OCI-LY1 (cell line): ENCODE data around the gene RNF227.

ENCODE experiments used
- EZH2 ChIP-seq: fragments of 200-600 bp; sonication (generic), shearing (Covaris generic); IDR thresholded peaks from 2 replicates; pipeline ENCODE4 v1.8.0; 2017; ENCODE audit warnings: borderline replicate concordance, mixed run types, mild to moderate bottlenecking, antibody characterized with exemption, low read length, moderate library complexity, mixed read lengths
- TF ChIP-seq, protein P1 (sequence below): fragments of 200-600 bp; sonication (generic), shearing (Covaris generic); IDR thresholded peaks from 2 replicates; pipeline ENCODE4 v1.5.1; 2017; ENCODE audit warnings: mild to moderate bottlenecking, antibody characterized with exemption, low read length, moderate library complexity, mixed read lengths

DNA sequence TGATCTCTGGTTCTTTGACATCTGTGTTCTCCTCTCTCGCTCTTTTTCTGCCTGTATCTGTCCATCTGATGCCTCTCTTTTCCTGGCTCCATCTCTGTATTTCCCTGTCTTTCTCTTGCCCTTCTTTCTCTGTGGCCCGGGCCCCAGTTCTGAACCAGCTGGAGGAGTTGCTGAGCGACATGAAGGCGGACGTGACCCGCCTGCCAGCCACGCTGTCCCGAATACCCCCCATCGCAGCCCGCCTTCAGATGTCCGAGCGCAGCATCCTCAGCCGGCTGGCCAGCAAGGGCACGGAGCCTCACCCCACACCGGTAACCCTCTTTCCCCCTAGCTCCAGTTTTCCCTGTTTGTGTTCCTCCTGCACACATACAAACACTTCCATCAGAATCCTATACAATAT is 5.8 kb downstream of the RNF227 start:
- TF ChIP-seq, protein P1, sequence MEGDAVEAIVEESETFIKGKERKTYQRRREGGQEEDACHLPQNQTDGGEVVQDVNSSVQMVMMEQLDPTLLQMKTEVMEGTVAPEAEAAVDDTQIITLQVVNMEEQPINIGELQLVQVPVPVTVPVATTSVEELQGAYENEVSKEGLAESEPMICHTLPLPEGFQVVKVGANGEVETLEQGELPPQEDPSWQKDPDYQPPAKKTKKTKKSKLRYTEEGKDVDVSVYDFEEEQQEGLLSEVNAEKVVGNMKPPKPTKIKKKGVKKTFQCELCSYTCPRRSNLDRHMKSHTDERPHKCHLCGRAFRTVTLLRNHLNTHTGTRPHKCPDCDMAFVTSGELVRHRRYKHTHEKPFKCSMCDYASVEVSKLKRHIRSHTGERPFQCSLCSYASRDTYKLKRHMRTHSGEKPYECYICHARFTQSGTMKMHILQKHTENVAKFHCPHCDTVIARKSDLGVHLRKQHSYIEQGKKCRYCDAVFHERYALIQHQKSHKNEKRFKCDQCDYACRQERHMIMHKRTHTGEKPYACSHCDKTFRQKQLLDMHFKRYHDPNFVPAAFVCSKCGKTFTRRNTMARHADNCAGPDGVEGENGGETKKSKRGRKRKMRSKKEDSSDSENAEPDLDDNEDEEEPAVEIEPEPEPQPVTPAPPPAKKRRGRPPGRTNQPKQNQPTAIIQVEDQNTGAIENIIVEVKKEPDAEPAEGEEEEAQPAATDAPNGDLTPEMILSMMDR = no peak
- no peak for TF ChIP-seq EZH2
